ENCODE measurements around the gene TLE3. TPM values are rescaled to one million over a fixed set of nuclear protein-coding genes. Genes with fewer than 3 reads are reported as not detected.

Gene TLE3
- total RNA-seq, 2 donors from 2014 or later = 16.6 to 33.9 TPM

DNA sequence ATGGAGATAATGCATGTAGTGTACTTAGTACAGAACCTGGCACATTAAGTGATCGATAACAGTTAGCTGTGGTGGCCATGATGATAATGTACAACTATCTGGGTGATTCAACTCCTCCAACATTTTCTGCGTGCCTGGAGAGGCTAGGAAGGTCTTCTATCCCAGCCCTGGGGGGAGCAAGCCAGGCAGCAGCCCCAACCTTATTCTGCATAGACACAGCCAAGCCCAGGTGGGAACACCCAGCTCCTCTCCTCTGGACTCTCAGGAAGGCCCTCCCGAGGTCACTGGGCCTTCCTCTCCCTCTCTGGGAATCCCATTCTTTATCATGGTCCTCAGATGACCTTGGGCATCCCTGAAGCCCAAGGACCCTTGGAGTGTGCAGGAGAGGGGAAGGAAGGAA is 5.1 kb upstream of the TLE3 start:
- DNase-seq = no peak
- intact Hi-C loops (cut with DNase I) = loop anchor here (10.0 kb wide), 1 partner anchor 508 kb away; no protein-coding TSS in a partner anchor

DNA sequence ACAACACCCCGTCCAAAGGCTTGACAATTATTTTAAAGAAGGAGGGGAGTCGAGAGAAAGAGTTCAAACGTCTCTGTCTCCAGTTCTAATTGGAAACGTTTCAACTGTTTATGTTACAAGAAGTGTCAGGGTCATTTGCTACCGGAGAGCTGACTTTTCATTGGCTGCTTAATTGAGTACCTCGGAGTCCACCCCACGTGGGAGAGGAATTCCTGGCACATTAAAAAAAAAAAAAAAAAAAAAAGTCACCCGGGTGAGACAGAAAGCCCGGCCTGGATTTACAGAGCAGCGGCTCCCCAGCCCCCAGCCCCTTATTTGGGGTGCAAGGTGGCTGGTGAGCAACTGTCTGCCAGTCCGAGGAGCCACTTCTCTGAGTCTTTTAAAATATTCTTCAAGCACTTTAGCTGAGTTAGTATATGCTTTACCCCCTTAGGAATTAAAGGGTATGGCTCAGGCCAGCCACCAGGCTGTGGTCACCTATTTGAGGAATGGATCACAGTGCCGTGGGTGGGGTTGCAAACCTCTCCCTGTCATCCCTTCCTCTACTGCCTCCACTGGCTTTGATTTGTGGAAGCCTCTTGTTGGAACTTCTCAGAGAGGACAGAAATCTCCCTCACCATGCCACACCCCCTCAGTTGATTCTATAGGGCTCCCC is 3.9 kb upstream of the TLE3 start:
- TF ChIP-seq POLR2A (IDR thresholded peaks at IDR 0.05) = no peak
- TF ChIP-seq, protein P1, sequence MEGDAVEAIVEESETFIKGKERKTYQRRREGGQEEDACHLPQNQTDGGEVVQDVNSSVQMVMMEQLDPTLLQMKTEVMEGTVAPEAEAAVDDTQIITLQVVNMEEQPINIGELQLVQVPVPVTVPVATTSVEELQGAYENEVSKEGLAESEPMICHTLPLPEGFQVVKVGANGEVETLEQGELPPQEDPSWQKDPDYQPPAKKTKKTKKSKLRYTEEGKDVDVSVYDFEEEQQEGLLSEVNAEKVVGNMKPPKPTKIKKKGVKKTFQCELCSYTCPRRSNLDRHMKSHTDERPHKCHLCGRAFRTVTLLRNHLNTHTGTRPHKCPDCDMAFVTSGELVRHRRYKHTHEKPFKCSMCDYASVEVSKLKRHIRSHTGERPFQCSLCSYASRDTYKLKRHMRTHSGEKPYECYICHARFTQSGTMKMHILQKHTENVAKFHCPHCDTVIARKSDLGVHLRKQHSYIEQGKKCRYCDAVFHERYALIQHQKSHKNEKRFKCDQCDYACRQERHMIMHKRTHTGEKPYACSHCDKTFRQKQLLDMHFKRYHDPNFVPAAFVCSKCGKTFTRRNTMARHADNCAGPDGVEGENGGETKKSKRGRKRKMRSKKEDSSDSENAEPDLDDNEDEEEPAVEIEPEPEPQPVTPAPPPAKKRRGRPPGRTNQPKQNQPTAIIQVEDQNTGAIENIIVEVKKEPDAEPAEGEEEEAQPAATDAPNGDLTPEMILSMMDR (IDR thresholded peaks at IDR 0.05) = peak in 2 of 7 experiments; percentile 5 to 13
- intact Hi-C loops (cut with DNase I) = loop anchor here (10.0 kb wide), 1 partner anchor 507 kb away; no protein-coding TSS in a partner anchor
- DNase-seq = peak; percentile 76 to 93 (median 92)
- Histone ChIP-seq H3K4me1 (peaks cover 61% of the 10 kb centered on the region), H3K36me3 (replicated peaks in 1 of 2; ENCODE audit: insufficient read depth in 1 of 2, low read depth in 2 of 2) (no peaks in the 10 kb centered on the region), H3K27me3 (no peaks in the 10 kb centered on the region), H3K27ac (peak overlapping the region in 3 of 4 donors; percentile 31 to 76 (median 66)), H3K9me3 (no peaks in the 10 kb centered on the region), H3K4me3 (no peak overlapping the region)
- 0 to 2% methylated on average over 12 of the region's 12 CpGs for WGBS, 2 donors
- peak; percentile 12 for ATAC-seq

More for the DNA sequence above, 5.1 kb upstream of the TLE3 start:
- H3K27me3 ChIP-seq = no peaks in the 10 kb centered on the region
- TF ChIP-seq, protein P1 (IDR thresholded peaks at IDR 0.05) = no peak
- no peak for TF ChIP-seq POLR2A (IDR thresholded peaks at IDR 0.05)
- H3K27ac ChIP-seq = no peak overlapping the region
- H3K9me3 ChIP-seq = no peaks in the 10 kb centered on the region
- 62 to 83% methylated on average over 3 of the region's 3 CpGs for WGBS, 2 donors
- peaks cover 50% of the 10 kb centered on the region for H3K4me1 ChIP-seq
- no peaks in the 10 kb centered on the region for H3K36me3 ChIP-seq (replicated peaks in 1 of 2; ENCODE audit: insufficient read depth in 1 of 2, low read depth in 2 of 2)
- ATAC-seq = no peak
- H3K4me3 ChIP-seq = no peak overlapping the region

DNA sequence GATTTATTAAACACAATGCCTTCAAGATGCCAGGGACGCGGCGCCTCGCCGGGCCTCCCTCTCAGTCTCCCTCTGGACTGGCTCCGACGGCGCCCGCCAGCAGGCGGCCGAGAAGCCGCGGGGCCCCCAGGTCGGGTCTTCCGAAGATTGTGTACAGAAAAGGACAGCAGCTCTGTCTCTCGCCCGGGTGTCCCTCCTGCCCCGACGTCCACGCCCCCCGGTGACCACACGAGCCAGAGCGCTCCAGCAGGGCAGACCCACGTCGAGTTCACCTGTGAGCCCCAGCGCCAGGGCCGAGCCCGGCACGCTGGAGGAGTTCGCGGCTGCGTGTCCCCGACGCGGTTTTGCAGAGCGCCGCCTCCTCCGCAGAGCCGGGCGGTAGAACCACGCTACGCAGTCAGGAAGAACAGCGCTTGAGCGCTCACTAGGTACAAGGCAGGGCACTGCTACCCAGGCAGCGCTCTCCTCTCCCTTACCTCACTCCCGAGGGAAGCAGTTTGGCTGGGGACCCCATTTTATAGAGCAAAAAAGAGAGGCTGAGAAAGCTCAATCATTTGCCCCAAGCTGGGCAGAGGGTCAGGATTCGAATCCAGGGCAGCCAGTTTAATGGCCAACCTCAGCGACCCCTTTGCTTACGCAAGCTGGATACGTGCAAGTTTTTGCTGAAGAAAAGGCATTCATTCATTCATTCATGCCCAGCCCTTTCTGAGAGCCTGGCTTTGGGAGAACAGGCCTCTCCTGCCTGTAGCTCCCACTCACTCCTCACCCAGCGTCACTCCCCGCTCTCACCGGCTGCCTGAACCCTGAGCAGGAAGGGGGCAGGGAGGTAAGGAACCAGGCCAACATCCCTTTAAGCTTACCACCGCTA is 3.0 kb upstream of the TLE3 start:
- ATAC-seq = no peak
- peak; percentile 44 to 60 (median 49) for DNase-seq
- intact Hi-C loops (cut with DNase I) = loop anchor here (10.0 kb wide), 1 partner anchor 506 kb away; no protein-coding TSS in a partner anchor

DNA sequence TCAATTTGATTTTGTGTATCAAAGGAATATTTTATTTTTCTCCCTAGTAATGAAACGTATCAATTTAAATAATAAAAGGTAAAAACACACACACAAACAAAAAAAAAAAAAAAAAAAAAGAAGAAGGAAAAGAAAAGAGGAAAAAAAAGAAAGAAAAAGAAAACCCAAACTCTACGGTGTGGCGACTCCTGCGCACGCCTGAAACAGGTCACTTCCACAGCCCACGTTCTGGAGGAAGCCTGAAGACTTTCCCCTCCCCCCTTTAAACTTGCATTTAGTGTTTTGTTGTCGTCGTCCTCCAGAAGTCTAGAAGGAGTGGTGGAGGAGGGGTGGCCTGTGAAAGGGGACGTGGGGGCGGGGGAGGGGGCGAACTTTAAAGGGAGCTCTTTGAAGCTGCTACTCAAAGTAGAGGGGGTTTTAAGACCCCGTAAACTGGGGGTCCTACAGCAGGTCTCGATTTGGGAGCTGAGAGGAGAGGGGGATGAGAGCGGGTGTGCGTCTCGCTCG is 2.3 kb upstream of the TLE3 start:
- Histone ChIP-seq H3K4me1 (peaks cover 77% of the 10 kb centered on the region), H3K9me3 (no peaks in the 10 kb centered on the region), H3K36me3 (replicated peaks in 1 of 2; ENCODE audit: insufficient read depth in 1 of 2, low read depth in 2 of 2) (no peaks in the 10 kb centered on the region), H3K4me3 (no peak overlapping the region), H3K27me3 (no peaks in the 10 kb centered on the region), H3K27ac (peak overlapping the region in 3 of 4 donors; percentile 66 to 91 (median 76))
- intact Hi-C loops (cut with DNase I) = loop anchor here (10.0 kb wide), 1 partner anchor 505 kb away; no protein-coding TSS in a partner anchor
- TF ChIP-seq, protein P1 (IDR thresholded peaks at IDR 0.05) = no peak
- no peak for TF ChIP-seq POLR2A (IDR thresholded peaks at IDR 0.05)
- WGBS, 2 donors = 0 to 1% methylated on average over 17 of the region's 17 CpGs
- DNase-seq (peak in 1 of 4 donors; percentile 27), ATAC-seq (no peak)

More for the DNA sequence above, 3.0 kb upstream of the TLE3 start:
- H3K9me3 ChIP-seq = no peaks in the 10 kb centered on the region
- H3K4me1 ChIP-seq = peaks cover 70% of the 10 kb centered on the region
- 0 to 1% methylated on average over 14 to 48 of the region's 54 CpGs for WGBS, 2 donors
- no peaks in the 10 kb centered on the region for H3K36me3 ChIP-seq (replicated peaks in 1 of 2; ENCODE audit: insufficient read depth in 1 of 2, low read depth in 2 of 2)
- peak overlapping the region; percentile 0 to 76 (median 48) for H3K27ac ChIP-seq
- no peaks in the 10 kb centered on the region for H3K27me3 ChIP-seq
- no peak for TF ChIP-seq POLR2A (IDR thresholded peaks at IDR 0.05)
- TF ChIP-seq, protein P1 (IDR thresholded peaks at IDR 0.05) = peak in 5 of 7 experiments; percentile 9 to 32 (median 27)
- H3K4me3 ChIP-seq = no peak overlapping the region

Measured in body of pancreas (tissue), 4 donors.